Activated CD4-positive, alpha-beta T cell treated with anti-CD3 and anti-CD28 coated beads, Interleukin-2, amount 50 U/mL, for 1 hour (primary cell): ENCODE results near the gene TECPR1.

Experiments
- DNase-seq: peaks from one replicate; pipeline ENCODE4 v3.0.0-alpha.2; 2020

The TECPR1 gene

DNA sequence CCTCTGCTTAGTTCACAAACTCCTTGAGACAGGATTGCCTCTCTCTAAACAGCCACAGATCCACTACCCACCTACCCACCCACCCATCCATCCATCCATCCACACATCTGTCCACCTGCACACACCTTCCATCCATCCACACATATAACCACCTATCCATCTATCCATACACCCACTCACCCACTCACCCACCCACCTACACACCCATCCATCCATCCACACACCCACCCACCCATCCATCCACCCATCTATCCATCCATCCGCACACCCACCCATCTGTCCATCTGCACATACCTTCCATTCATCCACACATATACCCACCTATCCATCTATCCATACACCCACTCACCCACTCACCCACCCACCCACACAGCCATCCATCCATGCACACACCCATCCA, 9.7 kb downstream of the TECPR1 start:
- no peak for DNase-seq

DNA sequence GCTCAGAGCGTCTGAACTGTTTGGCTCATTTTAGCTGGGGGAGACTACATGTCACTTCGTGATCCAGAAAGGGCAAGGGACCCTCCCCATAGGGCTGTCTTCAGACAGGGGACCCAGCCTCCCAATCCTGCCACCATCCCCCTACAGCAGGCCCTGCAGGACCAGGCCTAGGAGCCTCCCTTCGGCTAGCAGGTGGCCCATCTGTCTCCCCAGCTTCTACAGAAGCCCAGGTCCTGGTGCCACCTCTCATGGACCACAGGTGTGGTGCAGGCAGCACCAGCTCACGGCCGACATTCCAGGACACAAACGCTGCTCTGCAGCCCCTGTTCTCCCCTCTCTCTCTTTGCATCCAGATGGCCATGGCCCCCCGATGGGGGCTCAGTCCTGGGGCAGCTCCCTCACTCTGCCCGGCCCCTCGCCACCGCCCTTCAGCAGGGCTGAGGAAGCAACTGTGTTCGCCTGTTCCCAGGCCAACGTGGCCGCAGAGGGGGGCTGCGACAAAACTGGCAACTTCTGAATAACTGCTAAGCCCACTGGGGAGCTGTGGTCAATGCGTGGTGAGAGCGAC, 10.3 kb downstream of the TECPR1 start:
- DNase-seq: no peak

DNA sequence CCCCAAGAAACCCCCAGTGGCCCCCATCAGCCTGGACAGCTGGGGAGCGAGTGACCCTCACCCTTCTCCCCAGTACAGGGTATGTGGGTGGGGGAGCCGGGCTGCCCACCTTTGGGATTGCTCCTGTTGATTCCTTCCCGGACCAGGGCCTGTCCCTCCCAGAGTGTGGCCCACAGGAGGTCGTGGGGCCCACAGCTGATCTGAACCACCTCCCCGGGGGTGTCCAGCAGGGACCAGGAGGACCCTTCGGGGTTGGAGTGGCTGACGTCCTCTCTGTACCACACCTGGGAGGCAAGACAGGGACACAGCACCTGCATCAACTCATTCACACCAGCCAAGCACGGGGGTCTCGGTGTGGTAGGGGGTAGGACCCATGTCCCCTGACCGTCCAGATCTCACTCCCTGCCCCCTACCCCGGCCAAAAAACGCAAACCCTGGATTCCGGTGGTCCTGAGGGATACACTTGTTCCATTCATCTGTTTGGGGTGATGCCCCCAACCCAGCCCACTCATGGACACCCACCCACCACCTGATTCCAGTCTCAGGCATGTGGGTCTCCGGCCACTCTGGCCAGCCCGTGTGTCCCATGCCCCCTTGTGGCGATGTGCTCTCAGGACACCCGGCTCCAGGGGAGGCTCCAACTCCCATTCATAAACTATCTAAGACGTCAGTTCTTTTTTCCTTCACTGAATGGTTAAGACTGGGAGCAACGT, 10.9 kb downstream of the TECPR1 start:
- peak; percentile 15 for DNase-seq

DNA sequence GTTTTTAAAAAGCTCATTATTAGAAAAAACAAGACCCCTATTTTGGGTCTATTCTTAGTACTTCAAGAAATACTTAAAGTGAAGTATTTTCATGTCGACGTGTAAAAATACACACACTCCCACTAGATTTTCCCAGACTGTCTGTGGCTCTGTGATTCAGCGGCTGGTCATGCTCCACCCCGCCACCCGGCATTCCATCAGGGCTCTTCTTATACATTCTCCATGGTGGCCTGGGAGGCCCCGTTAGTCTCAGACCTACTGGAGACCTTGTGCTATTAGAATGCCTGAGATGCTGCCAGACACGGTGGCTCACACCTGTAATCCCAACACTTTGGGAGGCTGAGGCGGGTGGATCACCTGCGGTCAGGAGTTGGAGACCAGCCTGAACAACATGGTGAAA, 13.1 kb downstream of the TECPR1 start:
- no peak for DNase-seq

DNA sequence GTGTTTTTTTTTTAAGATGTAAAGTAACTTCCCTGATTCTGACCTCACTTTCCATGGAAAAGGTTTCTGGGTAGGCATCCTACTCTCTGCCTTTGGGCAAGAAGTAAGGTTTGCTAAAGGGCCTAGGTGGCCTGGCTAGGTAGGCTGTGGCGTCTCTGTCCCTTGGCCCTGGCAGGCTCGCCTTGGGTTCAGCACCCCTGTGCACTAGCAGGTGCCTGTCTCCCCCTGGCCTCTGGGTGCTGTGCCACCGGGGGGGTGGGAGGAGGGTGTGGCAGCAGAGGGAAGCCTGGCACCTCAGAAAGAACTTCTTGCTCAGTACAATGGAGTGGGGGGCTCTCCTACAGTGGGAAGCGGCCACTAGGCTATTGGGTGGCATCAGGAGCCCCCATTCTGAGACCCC, 14.0 kb downstream of the TECPR1 start:
- DNase-seq: no peak

DNA sequence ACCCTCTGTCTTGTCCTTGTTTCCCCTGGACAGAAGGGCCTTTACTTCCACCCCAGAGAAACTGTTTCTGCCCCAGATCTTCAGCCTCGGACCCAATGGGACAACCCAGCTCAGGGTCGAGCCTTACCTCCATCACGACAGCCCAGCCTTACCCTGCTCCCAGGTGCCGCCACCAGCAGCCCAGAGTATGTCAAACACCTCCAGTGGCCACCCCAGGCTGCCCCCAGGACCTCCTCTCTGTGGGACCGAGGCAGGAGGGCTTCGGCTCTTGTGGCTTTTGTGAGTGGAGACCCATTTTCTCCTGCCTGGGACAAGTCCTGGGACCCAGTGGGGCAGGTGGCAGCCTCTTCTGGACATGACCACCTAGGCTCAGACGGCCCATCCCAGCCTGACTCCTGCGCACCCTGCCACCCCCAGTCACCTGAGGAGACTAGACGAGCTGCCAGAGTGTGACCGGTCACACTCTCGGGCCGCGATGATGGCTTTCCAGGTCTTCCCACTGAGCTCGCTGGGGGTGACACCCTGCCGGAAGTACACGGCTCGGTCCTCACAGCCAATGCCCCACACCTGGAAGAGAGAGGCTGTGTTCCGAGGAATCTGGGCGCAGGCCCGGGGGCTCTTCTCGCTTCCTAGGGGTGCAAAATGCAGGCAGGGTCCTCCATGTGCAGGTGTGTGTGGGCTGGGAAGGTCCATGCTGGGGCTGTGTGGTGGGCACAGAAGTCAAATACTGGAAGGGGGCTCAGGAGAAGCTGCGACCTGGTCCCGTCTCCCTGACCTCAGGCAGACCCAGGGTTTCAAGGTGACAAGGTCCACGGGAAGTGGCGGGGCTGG, 15.5 kb downstream of the TECPR1 start:
- DNase-seq: no peak

DNA sequence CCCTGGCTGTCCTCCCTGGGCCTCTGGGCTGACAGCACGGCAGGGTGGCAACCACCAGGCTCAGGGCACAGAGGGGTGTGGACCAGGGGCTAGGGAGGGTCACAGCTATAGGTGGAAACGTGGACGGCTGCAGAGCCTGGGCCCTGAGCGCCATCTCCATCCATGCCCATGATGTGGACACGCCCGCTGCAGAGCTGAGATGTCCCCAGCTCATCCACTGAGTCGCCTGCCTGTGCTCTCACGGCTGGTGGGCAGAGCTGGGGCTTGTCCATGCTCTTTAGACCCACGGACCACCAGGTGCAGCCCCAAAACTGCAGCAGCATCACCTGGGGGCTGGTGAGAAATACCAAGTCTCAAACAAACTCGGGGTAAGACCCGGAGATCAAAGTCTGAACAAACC, 16.1 kb downstream of the TECPR1 start:
- no peak for DNase-seq

DNA sequence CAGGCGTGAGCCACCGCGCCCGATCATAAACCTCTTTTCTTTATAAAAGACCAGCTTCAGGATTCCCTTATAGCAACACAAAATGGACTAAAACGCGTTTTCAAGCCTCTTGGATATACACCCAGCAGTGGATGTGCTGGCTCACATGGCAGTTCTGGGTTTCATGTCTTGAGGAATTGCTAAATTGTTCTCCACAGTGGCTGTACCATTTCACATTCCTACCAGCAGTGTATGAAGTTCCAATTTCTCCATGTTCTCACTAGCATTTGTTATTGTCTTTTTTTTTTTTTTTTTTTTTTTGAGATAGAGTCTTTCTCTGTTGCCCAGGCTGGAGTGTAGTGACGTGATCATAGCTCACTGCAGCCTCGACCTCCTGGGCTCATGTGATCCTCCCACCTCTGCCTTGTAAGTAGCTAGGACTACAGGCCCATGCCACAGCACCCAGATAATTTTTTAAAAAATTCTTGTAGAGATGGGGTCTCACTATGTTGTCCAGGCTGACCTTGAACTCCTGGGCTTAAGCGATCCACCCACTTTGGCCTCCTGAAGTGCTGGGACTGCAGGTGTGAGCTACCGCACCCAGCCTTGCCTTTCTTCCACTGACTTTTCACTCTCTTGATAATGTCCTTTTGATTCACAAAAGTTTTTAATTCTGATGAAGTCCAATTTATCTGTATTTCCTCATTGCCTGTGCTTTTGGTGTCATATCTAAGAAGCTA, 17.4 kb downstream of the TECPR1 start:
- no peak for DNase-seq

DNA sequence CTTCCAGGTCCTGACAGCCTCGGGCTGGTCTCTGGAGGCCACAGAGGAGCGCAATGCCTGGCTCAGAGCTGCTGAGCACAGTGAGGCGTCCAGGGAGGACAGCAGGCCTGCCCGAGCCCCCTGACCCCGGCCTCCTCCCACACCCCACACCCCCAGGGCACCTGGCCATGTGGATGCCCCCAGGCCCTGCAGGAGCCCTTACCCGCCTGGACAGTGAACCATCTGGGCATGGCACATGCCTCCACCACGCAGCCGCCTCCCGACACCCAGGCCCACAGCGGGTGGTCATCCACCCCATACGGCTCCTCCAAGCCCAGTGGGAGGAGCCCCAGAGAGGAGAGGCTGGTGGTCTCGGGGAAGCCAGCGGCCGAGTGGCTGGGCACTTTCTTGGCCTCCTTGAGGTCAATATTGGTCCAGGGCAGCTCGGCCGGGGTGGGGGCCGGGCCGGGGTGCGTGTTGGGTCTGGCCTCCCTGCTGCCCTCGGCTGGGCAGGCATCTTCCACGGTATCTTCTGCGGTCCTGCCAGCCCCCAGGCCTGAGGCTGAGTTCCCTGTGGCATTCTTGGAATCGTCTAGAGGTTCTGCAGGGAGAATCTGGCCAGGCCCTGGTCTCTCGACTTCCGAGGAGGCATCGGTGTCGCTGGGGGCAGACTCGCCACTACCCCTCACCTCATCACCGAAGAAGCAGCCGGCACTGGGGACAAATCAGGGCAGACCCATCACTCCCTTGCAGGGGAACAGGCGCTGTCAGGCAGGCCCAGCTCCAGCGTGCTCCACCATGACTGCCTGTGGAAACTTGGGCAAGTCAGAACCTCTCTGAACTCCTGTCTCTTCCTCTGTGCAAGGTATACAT, 18.6 kb downstream of the TECPR1 start:
- DNase-seq: no peak

DNA sequence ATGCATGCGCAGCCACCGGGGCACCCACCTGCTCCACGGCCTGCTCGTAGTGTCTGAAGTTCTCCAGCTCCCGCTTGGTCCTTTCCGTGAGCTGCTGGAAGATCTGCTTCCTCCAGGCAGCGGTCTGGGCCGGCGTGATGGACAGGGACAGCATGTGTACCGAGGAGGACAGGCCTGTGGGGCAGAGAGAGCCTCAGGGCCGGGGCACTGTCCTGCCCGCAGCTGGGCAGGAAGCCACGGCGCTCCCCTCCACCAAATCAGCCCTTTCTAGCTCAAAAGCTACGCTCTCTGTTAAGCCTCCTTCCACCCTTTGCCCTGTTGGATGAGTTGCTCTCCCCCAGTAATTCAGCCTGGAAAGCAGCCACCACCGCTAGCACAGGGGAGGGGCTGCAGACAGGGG, 19.2 kb downstream of the TECPR1 start:
- no peak for DNase-seq

DNA sequence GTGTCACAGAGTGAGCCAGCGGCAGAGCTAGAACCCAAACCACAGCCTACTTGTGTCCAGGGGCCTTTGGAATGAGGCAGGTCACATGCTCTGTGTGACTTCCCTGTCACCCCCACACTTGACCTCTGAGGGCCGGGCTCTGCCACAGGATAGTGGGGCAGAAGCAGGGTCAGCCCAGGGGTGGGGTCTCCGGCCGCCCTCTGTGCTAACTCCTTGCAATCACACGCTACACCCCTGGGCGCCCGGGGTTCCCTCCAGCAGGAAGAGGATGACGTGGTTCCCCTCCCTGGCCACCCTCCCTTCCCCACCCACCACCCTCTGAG, 19.8 kb downstream of the TECPR1 start:
- DNase-seq: no peak

DNA sequence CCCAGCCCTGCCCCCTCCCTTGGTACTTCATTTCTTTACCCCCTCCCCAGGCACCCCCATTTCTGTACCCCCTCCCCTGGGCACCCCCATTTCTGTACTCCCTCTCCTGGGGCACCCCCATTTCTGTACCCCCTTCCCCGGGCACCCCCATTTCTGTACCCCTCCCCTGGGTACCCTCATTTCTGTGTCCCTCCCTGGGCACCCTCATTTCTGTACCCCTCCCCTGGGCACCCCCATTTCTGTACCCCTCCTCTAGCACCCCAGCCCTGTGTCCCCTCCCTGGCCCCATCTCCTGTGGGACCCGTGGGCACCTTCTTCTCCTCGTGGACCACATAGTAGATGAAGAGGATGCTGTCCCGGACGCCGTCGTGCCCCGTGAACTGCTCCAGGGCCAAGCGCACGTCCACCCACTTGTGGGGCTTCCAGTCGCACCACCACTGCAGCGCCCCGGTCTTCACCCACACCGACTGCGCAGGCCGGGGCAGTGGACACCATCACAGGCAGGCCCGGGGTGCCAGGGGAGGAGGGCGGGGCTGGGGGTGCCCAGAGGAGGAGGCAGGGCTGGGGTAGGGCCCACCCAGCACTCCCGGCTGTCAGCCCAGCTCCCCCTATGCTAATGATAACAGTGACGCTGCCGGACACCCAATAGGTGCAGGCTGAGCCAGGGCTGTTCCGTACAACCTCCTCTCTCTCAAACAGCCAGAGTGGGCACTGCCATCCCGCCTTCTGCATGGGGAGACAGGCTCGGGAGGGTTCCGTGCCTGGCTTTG, 20.4 kb downstream of the TECPR1 start:
- no peak for DNase-seq

DNA sequence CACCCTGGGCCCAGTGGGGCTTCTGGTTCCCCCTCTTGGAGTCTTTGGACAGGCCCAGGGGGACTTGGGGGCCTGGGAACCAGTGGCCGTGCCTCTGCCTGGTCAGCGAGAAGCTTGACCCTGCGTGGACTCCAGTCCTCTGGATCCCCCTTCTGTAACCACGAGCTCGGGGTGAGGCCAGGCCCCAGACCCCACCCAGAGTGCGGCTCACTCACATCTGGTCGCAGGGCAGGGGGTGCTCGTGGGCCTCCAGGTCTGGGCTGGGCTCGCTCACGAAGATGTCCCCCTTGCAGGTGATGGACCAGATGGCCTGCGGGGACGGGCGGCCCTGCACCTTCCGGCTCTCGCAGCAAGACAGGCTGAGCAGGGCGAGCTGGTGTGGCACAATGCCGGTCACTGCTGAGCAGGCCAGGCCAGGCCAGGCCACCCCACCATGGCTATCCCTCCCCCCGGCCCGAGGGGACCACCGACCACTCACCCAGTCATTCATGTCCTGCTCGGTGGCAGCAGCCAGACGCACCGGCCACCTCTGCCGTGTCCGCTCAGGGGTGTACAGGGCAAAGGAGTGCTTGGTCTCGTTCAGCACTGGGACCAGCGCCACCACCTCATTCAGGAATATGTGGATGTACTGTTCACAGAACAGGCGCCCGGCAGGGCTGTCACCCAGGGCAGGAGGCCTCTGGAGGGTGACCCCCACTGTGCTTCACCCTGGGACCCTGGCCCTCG, 21.1 kb downstream of the TECPR1 start:
- DNase-seq: no peak

DNA sequence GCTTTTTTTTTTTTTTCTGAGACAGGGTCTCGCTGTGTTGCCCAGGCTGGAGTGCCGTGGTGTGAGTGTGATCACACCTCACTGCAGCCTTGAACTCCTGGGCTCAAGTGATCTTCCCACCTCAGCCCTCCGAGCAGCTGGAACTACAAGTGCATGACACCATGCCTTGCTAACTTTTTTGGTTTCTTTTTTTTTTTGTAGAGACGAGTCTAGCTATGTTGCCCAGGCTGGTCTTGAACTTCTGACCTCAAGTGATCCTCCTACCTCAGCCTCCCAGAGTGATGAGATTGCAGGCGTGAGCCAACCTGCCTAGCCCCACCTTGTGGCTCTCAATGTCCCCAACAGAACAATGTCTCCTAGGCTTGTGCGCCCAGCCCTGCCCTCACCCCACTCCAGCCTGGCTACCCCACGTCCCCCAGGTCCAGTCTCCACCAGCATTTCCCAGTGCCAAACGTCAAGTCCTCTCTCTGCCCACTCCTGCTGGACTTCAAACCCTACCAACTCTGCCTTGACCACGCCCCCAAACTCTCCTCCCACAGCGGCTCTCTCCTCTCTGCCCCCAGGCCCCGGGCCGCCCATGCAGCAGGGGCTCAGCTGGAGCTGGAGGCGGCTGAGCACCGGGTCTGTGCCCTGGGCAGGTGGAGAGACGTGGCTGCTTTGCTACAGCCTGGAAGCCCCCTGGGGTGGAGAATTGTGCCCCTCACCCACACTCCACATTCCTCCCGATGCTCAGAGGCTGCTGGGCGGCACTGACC, 21.9 kb downstream of the TECPR1 start:
- no peak for DNase-seq

DNA sequence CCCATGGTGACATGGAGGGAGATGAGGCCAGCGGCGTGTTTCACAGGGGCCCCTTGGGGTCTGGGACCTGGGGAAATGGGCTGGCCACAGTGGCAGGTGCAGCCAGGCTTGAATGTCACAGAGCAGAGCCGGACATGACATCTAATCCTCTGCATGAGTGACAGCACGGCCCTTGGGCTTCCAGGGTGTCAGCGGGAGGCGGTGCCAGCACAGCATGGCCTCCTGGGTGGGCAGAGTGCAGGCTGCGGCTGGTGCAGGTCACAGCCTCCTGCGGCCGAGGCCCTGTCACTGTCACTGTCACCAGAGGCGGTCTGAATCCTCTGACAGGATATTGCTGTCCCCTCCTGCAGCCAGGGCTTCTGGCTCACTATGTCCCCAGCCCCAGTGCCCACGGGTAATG, 22.6 kb downstream of the TECPR1 start:
- no peak for DNase-seq

DNA sequence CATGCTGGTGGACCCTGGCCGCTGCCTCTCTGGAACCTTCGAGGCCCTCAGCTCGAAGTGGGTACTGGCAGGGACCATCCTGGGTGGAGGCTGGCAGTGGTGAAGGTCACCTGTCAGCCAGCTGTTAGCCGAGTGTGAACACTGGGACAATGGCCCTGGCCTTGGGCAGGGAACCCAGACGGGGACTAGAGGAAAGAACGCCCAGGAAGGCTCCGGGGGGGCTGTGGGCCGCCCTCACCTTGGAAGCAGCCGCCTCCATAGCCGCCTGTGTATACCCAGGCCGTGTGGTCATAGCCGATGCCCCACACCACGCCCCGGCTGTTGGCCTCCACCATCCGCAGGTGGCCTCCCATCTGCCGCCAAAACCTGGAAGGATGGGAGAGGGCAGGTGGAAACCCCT, 23.2 kb downstream of the TECPR1 start:
- no peak for DNase-seq

DNA sequence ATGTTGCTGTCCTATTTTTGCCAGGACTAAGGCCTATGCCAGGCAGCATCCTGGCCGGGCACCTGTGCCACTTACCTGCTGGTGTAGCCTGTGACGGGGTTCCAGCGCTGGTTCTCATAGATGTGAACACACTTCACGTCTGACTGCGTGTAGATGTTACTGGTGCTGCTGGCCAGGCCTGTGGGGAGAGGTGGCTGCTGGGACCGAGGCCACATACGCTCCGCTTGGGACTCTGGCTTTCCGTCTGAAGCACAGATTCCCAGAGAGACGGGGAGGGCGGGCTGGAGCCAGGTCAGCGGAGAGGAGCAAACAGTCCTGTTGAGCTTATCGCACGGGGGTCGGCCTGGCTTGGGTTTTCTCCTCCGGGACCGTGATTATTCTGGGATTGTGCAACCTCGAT, 24.1 kb downstream of the TECPR1 start:
- no peak for DNase-seq

DNA sequence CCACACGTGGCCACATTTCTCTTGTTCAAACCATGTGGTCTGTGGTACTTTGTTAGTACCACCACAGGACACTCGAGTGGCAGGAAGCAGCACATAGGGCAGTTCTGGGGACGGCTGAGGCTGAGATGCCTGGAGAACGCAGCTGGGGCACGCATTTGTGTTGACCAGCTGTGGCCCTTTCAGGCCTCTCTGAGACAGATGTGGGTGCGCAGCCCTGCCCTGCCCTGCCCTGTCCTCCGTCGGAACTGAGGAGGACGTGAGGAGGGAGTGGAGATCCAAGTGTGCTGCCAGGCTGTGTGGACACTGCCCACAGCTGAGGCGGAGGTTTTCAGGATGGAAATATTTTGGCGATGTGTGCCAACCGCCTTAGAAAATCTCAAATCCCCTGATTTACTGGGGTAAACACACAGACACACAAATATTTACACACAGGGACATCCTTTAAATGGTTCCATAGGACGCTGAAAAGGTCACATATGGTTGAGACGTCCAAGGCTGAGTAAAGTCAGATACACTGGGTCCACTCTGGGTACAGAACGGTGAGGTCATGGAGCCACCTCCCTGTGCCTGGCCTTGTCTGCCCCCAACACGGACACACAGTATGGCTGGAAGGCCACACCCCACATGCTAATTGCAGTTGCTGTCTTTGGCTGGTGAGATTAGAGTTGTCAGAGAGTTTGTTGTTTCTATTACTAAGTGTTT, 26.0 kb downstream of the TECPR1 start:
- DNase-seq: no peak

DNA sequence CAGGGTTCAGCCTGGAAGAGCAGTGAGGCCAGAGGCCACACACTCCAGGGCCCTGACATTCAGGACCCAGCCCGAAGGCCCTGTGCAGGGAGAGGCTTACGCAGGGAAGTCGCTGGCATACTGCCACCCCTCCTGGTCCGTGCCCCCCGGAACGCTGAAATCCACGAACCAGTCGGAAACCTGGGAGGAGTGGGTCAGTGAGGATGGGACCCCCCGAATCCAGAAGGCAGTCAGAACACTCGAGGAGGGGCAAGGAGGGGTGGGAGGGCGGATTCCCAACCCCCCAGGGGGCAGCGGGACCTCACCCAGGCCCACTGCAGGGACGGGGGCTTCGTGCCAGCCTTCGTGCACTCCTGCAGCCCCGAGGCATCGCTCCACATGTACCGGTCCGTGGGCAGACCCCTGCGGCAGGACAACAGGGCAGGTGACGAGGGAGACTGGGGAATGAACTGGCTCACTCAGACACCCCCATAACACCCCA, 27.3 kb downstream of the TECPR1 start:
- DNase-seq: no peak
